DOHH2 (cell line): ENCODE measurements around the gene NOL8.

Experiments used
- H3F3A ChIP-seq: fragments of 200-600 bp; sonication (generic), shearing (Covaris generic); 2 replicates; pipeline ENCODE4 v1.6.0; 2016; ENCODE audit warnings: antibody characterized with exemption, mild to moderate bottlenecking; ENCODE audit not compliant: control insufficient read depth, insufficient read depth
- H3K27ac ChIP-seq: fragments of 200-600 bp; sonication (generic); 2 replicates; pipeline ENCODE4 v1.5.1; 2014; ENCODE audit warnings: low read depth, mild to moderate bottlenecking, low read length, moderate library complexity
- H3K27me3 ChIP-seq: fragments of 200-600 bp; sonication (generic); 2 replicates; pipeline ENCODE4 v1.6.1; 2014; ENCODE audit warnings: mild to moderate bottlenecking, low read length, mixed read lengths; ENCODE audit not compliant: control insufficient read depth
- H3K36me3 ChIP-seq: fragments of 200-600 bp; sonication (generic); 2 replicates; pipeline ENCODE4 v1.6.1; 2014; ENCODE audit warnings: mild to moderate bottlenecking, low read length, moderate library complexity, mixed read lengths; ENCODE audit not compliant: control insufficient read depth
- H3K4me1 ChIP-seq: fragments of 200-600 bp; sonication (generic); 2 replicates; pipeline ENCODE4 v1.6.1; 2014; ENCODE audit warnings: mild to moderate bottlenecking, low read length, mixed read lengths; ENCODE audit not compliant: control insufficient read depth
- H3K4me2 ChIP-seq: fragments of 200-600 bp; sonication (generic); 2 replicates; pipeline ENCODE4 v1.6.0; 2014; ENCODE audit warnings: mild to moderate bottlenecking, low read length, moderate library complexity
- H3K4me3 ChIP-seq: fragments of 200-600 bp; sonication (generic); 2 replicates; pipeline ENCODE4 v1.5.1; 2014; ENCODE audit warnings: mild to moderate bottlenecking, low read length, mixed read lengths
- H3K79me2 ChIP-seq: fragments of 200-600 bp; sonication (generic); 2 replicates; pipeline ENCODE4 v1.6.1; 2014; ENCODE audit warnings: mild to moderate bottlenecking, low read length, mixed read lengths; ENCODE audit not compliant: control insufficient read depth
- H3K9me2 ChIP-seq: fragments of 200-600 bp; sonication (generic); replicated peaks from 2 replicates; pipeline ENCODE4 v1.6.1; 2014; ENCODE audit warnings: mild to moderate bottlenecking, low read length, mixed read lengths; ENCODE audit not compliant: control insufficient read depth
- H3K9me3 ChIP-seq: fragments of 200-600 bp; sonication (generic); 2 replicates; pipeline ENCODE4 v1.6.1; 2014; ENCODE audit warnings: antibody characterized with exemption, low read length, mixed read lengths; ENCODE audit not compliant: control insufficient read depth, insufficient read depth
- H4K20me1 ChIP-seq: fragments of 200-600 bp; sonication (generic); 2 replicates; pipeline ENCODE4 v1.6.0; 2014; ENCODE audit warnings: low read depth, mild to moderate bottlenecking, antibody characterized with exemption, low read length, moderate library complexity; ENCODE audit not compliant: control insufficient read depth, insufficient read depth
- EZH2phosphoT487 ChIP-seq: fragments of 200-600 bp; sonication (generic); IDR thresholded peaks from 2 replicates; pipeline ENCODE4 v1.6.1; 2017; ENCODE audit warnings: borderline replicate concordance, mild to moderate bottlenecking, antibody characterized with exemption, low read length, moderate library complexity, mixed read lengths
- TF ChIP-seq, protein P1 (sequence below): fragments of 200-600 bp; sonication (generic); IDR thresholded peaks from one replicate; pipeline ENCODE4 v1.5.1; 2014; ENCODE audit warnings: antibody characterized with exemption, mild to moderate bottlenecking, low read depth, low read length; ENCODE audit not compliant: poor library complexity, severe bottlenecking

The NOL8 gene

DNA sequence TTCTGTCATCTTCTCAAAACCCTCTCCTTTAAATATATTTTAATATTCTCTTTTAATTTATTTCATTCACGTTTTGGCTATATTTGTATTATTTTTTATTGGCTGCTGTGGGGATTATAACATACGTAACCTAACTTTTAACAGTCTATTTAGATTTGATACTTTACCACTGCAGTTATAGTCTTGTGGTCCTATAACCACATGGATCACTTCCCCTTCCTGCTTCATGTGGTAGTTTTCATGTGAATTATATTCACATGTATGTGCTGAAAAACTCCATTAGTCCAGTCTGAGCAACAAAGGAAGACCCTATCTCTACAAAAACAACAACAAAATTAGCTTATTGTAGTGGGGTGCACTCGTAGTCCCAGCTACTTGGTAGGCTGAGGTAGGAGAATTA, 34.9 kb upstream of the NOL8 start:
- no peaks in the 10 kb centered on the region for H3K9me3 ChIP-seq
- no peaks in the 10 kb centered on the region for H3K4me1 ChIP-seq
- H3K4me3 ChIP-seq, result no peak overlapping the region
- H3F3A ChIP-seq, result no peaks in the 10 kb centered on the region
- H3K27ac ChIP-seq, result no peak overlapping the region
- H3K79me2 ChIP-seq, result no peaks in the 10 kb centered on the region
- TF ChIP-seq, protein P1, sequence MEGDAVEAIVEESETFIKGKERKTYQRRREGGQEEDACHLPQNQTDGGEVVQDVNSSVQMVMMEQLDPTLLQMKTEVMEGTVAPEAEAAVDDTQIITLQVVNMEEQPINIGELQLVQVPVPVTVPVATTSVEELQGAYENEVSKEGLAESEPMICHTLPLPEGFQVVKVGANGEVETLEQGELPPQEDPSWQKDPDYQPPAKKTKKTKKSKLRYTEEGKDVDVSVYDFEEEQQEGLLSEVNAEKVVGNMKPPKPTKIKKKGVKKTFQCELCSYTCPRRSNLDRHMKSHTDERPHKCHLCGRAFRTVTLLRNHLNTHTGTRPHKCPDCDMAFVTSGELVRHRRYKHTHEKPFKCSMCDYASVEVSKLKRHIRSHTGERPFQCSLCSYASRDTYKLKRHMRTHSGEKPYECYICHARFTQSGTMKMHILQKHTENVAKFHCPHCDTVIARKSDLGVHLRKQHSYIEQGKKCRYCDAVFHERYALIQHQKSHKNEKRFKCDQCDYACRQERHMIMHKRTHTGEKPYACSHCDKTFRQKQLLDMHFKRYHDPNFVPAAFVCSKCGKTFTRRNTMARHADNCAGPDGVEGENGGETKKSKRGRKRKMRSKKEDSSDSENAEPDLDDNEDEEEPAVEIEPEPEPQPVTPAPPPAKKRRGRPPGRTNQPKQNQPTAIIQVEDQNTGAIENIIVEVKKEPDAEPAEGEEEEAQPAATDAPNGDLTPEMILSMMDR, result no peak
- TF ChIP-seq EZH2phosphoT487, result no peak
- H3K4me2 ChIP-seq, result no peak overlapping the region
- H3K9me2 ChIP-seq, result no peaks in the 10 kb centered on the region
- H3K36me3 ChIP-seq, result 0 out of 2 replicates have a peak, but pooled peaks cover 5% of the 10 kb centered on the region
- no peaks in the 10 kb centered on the region for H3K27me3 ChIP-seq
- no peaks in the 10 kb centered on the region for H4K20me1 ChIP-seq

DNA sequence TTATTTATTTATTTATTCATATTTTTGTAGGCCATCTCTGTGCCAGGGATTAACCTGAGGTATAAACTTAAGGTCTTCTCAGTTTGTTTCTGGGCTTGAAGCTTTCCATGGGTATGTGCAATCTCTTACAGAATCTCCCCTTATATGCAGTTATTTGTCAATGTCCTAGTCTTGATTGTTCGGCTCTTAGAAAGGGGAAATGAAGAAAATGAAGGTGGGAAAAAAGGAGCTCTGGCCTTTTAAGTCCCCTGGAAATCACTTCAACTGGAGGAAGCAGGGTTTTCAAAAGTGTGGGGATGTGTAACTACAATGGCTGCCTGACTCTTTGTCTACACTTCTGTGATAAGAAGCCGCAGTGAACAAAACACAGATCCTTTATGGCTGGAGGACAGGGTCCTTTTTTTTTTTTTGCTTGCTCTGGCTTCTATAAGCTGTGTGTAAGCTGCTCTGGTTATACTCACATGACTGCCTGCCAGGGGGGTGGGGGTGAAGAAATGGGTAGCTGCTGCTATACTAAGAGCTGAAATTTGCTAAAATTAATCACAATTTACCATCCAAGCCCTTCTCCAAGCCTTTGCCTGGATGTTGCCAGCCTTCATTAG, 34.3 kb upstream of the NOL8 start:
- no peaks in the 10 kb centered on the region for H3K27me3 ChIP-seq
- TF ChIP-seq EZH2phosphoT487, result no peak
- TF ChIP-seq, protein P1, result no peak
- no peaks in the 10 kb centered on the region for H3K9me3 ChIP-seq
- H4K20me1 ChIP-seq, result no peaks in the 10 kb centered on the region
- no peak overlapping the region for H3K4me2 ChIP-seq
- H3K79me2 ChIP-seq, result no peaks in the 10 kb centered on the region
- no peak overlapping the region for H3K27ac ChIP-seq
- H3K9me2 ChIP-seq, result no peaks in the 10 kb centered on the region
- no peaks in the 10 kb centered on the region for H3F3A ChIP-seq
- H3K4me3 ChIP-seq, result no peak overlapping the region
- H3K36me3 ChIP-seq, result 0 out of 2 replicates have a peak, but pooled peaks cover 3% of the 10 kb centered on the region
- no peaks in the 10 kb centered on the region for H3K4me1 ChIP-seq

DNA sequence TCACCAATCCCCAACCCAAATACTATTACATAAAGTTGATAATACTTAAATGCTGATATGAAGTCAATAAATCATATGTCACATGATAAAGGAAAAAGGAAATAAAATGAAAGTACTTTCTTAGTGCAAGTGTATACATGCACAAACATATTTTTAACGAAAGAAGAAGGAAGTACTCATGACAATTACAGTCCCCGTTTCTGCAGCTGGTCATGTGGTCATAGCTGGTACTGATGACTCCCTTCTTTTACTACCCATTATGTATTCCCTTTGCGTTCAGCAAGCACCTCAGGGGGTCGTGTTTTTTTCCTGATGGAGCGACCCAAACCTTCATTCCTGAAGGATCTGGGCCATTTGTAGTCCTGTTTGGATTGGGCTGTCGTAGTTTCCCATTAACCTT, 27.9 kb upstream of the NOL8 start:
- TF ChIP-seq, protein P1, result no peak
- no peak for TF ChIP-seq EZH2phosphoT487
- H3K27me3 ChIP-seq, result no peaks in the 10 kb centered on the region
- 0 out of 2 replicates have a peak, but pooled peaks cover 6% of the 10 kb centered on the region for H3K9me3 ChIP-seq

More for the DNA sequence above, 27.9 kb upstream of the NOL8 start:
- no peaks in the 10 kb centered on the region for H4K20me1 ChIP-seq
- H3K9me2 ChIP-seq, result no peaks in the 10 kb centered on the region
- no peaks in the 10 kb centered on the region for H3F3A ChIP-seq
- no peak overlapping the region for H3K4me2 ChIP-seq
- no peaks in the 10 kb centered on the region for H3K79me2 ChIP-seq
- H3K36me3 ChIP-seq, result peaks cover 31% of the 10 kb centered on the region
- H3K27ac ChIP-seq, result no peak overlapping the region
- no peaks in the 10 kb centered on the region for H3K4me1 ChIP-seq
- H3K4me3 ChIP-seq, result no peak overlapping the region
